Measurements from ENCODE around the gene CTNNA3. TPM values are rescaled to one million over a fixed set of nuclear protein-coding genes. Genes with fewer than 3 reads are reported as not detected.

The CTNNA3 gene
- total RNA-seq, 4 donors from 2014 or later: 0.04 to 0.19 (median 0.11) TPM

DNA sequence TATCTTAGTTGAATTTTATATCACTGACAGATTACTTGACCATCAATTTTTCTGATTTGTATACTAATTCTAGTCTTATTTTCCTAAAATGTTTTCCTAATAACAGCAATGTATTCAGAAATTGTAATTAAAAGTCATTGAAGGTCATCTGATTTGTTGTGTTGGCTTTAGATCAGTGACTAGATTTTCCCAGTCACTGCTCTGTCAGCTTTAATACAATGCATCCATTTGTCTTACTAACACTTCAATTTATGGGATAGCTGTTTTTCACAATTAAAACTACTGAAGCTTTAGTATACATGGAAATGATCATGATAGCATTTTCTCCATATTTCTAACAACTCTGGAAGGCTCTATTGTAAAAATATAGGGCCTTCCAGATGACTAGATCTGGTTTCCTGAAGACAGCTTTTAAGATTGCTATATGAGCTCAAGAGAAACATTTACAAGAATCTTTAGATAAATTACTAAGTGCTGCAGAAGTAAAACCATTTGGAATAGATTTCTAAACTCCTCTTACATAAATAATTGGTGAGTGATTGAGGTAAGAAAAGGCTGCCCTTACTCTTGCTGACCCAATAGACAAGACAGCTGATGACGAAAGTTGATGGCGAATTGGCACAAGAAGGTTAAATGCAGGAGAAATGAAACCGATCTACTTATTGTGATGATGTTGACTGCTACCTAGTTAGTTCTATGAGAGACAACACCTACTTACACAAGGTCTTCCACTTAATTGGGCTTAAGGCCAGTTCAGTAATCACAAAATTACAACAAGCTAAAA is 696.0 kb downstream of the CTNNA3 start:
- WGBS, 2 donors: 90 to 95% methylated on average over 3 of the region's 3 CpGs
- no peak overlapping the region for H3K4me3 ChIP-seq (ENCODE audit: low read depth, poor library complexity, severe bottlenecking)
- DNase-seq (ENCODE audit: low spot score in 2 of 2): no peak
- TF ChIP-seq, protein P1, sequence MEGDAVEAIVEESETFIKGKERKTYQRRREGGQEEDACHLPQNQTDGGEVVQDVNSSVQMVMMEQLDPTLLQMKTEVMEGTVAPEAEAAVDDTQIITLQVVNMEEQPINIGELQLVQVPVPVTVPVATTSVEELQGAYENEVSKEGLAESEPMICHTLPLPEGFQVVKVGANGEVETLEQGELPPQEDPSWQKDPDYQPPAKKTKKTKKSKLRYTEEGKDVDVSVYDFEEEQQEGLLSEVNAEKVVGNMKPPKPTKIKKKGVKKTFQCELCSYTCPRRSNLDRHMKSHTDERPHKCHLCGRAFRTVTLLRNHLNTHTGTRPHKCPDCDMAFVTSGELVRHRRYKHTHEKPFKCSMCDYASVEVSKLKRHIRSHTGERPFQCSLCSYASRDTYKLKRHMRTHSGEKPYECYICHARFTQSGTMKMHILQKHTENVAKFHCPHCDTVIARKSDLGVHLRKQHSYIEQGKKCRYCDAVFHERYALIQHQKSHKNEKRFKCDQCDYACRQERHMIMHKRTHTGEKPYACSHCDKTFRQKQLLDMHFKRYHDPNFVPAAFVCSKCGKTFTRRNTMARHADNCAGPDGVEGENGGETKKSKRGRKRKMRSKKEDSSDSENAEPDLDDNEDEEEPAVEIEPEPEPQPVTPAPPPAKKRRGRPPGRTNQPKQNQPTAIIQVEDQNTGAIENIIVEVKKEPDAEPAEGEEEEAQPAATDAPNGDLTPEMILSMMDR (IDR thresholded peaks at IDR 0.05): no peak
- no peak for TF ChIP-seq POLR2A (IDR thresholded peaks at IDR 0.05)
- intact Hi-C loops (cut with DNase I; ENCODE audit: low total_unique reads): no loop called here

DNA sequence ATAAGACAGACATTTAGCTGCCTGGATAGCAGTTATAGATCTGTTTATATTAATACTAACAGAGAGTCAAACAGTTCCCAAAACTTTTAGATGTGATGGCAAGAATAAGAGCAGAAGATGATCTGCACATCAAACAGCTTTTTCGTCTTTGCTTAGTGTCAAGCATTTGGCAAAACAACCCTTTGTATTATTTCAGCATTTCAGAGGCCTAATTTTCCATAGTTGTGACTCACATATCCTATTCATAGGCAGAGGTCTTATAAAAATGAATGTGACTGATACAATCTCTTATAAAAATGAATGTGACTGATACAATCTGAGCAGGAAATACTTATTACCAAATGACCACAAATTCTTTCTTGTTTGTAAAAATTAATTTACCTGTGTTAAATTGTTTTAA is 699.0 kb downstream of the CTNNA3 start:
- no peak for TF ChIP-seq POLR2A (IDR thresholded peaks at IDR 0.05)
- TF ChIP-seq, protein P1 (IDR thresholded peaks at IDR 0.05): no peak
- 10 to 29% methylated on average over 1 of the region's 1 CpG for WGBS, 2 donors
- DNase-seq (ENCODE audit: low spot score in 2 of 2): no peak
- no peak overlapping the region for H3K4me3 ChIP-seq (ENCODE audit: low read depth, poor library complexity, severe bottlenecking)
- intact Hi-C loops (cut with DNase I; ENCODE audit: low total_unique reads): no loop called here

GRCh38 chr10:66990143-66990830 is 705.7 kb downstream of the CTNNA3 start:
- WGBS, 2 donors: 72 to 83% methylated on average over 1 of the region's 1 CpG
- intact Hi-C loops (cut with DNase I; ENCODE audit: low total_unique reads): no loop called here
- H3K4me3 ChIP-seq (ENCODE audit: low read depth, poor library complexity, severe bottlenecking): no peak overlapping the region
- no peak for DNase-seq (ENCODE audit: low spot score in 2 of 2)
- TF ChIP-seq, protein P1 (IDR thresholded peaks at IDR 0.05): no peak
- TF ChIP-seq POLR2A (IDR thresholded peaks at IDR 0.05): no peak

DNA sequence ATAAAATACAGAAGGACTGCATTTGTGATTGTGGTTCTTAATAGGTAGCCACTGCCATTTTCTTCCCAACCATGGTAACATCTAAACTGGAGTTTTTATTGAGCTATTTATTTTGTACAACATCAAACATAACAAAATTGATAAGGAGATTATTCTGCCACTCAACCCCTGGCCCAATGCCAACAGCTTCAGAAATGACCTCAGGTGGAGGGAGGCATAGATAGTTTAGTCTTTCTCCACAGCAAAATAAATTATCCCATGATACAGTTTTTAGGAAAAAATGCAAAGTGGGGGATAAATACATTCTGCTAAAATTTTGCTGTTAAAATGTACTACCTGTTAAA is 712.5 kb downstream of the CTNNA3 start:
- no peak for DNase-seq (ENCODE audit: low spot score in 2 of 2)
- intact Hi-C loops (cut with DNase I; ENCODE audit: low total_unique reads): no loop called here
- no peak overlapping the region for H3K4me3 ChIP-seq (ENCODE audit: low read depth, poor library complexity, severe bottlenecking)
- TF ChIP-seq, protein P1 (IDR thresholded peaks at IDR 0.05): no peak
- no peak for TF ChIP-seq POLR2A (IDR thresholded peaks at IDR 0.05)

DNA sequence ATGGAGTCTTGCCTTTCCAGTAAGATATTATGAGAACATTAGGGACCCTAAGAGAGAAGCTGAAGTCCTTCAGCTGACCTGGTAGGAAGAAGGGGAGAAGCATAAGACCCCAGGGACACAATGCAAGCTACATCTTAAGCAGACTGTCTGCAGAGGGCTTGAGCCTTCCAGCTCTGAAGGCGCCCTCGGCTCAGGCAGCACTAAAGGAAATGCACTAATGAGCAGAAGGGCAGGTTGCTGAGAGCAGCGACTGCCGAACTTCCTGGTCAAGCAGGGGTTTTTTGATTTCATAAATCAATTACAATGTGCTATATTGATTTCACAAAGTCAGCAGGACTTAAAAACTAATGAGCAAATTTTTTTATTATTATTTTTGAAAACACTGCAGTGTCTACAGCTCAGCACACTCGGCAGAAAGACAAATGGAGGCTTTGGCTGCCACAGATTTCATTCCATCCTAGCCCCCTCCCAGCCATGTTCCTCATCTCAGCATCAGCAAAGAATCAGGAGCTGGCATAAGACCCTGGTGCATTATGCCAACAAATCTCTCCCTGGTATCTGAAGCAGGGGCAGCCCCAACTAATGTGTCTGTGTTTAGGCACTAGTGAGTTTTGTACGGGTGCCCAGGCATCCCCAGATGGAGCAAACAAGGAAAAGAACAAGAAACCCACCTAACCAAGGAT is 713.1 kb downstream of the CTNNA3 start:
- WGBS, 2 donors: 43 to 44% methylated on average over 6 of the region's 6 CpGs
- DNase-seq (ENCODE audit: low spot score in 2 of 2): no peak

More for the DNA sequence above, 713.1 kb downstream of the CTNNA3 start:
- H3K4me3 ChIP-seq (ENCODE audit: low read depth, poor library complexity, severe bottlenecking): no peak overlapping the region
- no peak for TF ChIP-seq POLR2A (IDR thresholded peaks at IDR 0.05)
- TF ChIP-seq, protein P1 (IDR thresholded peaks at IDR 0.05): no peak
- intact Hi-C loops (cut with DNase I; ENCODE audit: low total_unique reads): no loop called here

Data from lower leg skin (tissue), 4 donors.